HL-60 (cell line): ENCODE measurements around the gene RASSF7.

ENCODE experiments used
- DNase-seq, 2 experiments: peaks; one replicate each; pipeline ENCODE4 v3.0.0-alpha.2; 2010 to 2020; ENCODE audit warnings: low read depth in 1 of 2, low spot score in 1 of 2
- H3K27ac ChIP-seq: fragments of 250-450 bp; sonication (Bioruptor Pico); replicated peaks from 2 replicates; pipeline ENCODE4 v1.5.1; 2020; ENCODE audit warnings: mild to moderate bottlenecking, moderate library complexity
- H3K27me3 ChIP-seq: fragments of 250-450 bp; sonication (Bioruptor Pico); 2 replicates; pipeline ENCODE4 v1.5.1; 2021; ENCODE audit warnings: mild to moderate bottlenecking, moderate library complexity; ENCODE audit not compliant: insufficient read depth, poor library complexity, severe bottlenecking
- H3K4me3 ChIP-seq: replicated peaks from 2 replicates; pipeline ENCODE4 v1.5.1; 2011; ENCODE audit warnings: mild to moderate bottlenecking, control low read depth, low read length; ENCODE audit not compliant: insufficient read depth
- GABPA ChIP-seq: IDR thresholded peaks from 2 replicates; pipeline ENCODE4 v1.6.1; 2012; ENCODE audit warnings: low read depth
- POLR2AphosphoS5 ChIP-seq: IDR thresholded peaks from 2 replicates; pipeline ENCODE4 v1.6.1; 2012; ENCODE audit warnings: low read depth
- REST ChIP-seq: IDR thresholded peaks from 2 replicates; pipeline ENCODE4 v1.6.1; 2012; ENCODE audit warnings: low read depth; ENCODE audit not compliant: insufficient replicate concordance
- SPI1 ChIP-seq: IDR thresholded peaks from 2 replicates; pipeline ENCODE4 v1.6.1; 2012; ENCODE audit warnings: low read depth, mild to moderate bottlenecking, borderline replicate concordance
- TF ChIP-seq, protein P1 (sequence below): IDR thresholded peaks from one replicate; pipeline ENCODE4 v1.5.1; 2011; ENCODE audit warnings: low read length, control low read depth, inconsistent platforms; ENCODE audit not compliant: insufficient read depth

Gene RASSF7

DNA sequence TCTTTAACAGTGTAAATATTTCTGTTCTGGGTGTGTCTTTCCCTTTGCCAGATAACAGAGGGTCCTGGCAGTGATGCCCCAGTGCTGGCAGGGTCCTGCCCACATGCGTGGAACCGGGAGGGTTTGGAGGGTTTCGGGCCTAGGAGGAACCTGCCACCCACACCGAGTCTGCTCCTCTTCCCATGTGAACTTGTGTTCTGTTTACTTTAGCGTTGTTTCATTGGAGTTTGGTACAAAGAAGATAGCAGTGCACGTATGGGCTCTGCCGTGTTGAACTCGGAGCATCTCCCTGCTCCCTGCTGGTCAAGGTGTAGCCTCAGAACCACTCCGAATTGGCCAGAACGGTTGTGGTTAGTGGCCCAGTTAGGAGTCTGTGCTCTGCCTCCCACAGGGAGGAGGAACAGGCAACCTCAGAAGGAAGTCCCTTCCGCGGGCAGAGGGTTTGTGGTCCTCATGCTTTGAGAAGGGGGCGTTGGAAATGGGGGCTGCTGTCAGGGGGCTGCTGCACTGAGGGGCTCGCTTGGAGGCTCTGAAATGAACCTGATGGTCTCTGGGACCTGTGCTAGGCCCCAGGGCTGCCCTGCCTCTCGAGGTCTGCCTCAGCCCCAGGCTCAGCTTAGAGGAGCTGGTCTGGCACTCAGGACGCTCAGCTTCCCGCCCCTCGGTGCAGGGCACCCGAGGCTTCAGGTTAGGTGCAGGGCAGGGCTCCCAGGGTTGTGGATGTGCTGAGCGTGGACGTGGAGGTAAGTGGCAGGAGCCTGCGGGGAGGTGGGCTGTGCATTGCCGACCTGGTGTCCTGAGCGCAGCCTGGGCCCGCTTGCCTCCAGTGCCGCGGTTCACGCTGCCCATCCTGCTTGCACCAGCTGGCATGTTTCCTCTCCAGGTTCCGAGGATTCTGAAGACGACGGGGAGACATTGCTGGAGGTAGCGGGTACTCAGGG lies 25.9 kb downstream of the RASSF7 start:
- H3K27ac ChIP-seq: peak overlapping the region; percentile 5; the same call in 1 of the 2 replicates
- no peak for DNase-seq
- no peaks in the 10 kb centered on the region for H3K27me3 ChIP-seq
- TF ChIP-seq SPI1 (0 out of 2 replicates have a peak, but pooled peaks have one; percentile 5), POLR2AphosphoS5 (no peak)
- TF ChIP-seq, protein P1, sequence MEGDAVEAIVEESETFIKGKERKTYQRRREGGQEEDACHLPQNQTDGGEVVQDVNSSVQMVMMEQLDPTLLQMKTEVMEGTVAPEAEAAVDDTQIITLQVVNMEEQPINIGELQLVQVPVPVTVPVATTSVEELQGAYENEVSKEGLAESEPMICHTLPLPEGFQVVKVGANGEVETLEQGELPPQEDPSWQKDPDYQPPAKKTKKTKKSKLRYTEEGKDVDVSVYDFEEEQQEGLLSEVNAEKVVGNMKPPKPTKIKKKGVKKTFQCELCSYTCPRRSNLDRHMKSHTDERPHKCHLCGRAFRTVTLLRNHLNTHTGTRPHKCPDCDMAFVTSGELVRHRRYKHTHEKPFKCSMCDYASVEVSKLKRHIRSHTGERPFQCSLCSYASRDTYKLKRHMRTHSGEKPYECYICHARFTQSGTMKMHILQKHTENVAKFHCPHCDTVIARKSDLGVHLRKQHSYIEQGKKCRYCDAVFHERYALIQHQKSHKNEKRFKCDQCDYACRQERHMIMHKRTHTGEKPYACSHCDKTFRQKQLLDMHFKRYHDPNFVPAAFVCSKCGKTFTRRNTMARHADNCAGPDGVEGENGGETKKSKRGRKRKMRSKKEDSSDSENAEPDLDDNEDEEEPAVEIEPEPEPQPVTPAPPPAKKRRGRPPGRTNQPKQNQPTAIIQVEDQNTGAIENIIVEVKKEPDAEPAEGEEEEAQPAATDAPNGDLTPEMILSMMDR: no peak
- no peak overlapping the region for H3K4me3 ChIP-seq

DNA sequence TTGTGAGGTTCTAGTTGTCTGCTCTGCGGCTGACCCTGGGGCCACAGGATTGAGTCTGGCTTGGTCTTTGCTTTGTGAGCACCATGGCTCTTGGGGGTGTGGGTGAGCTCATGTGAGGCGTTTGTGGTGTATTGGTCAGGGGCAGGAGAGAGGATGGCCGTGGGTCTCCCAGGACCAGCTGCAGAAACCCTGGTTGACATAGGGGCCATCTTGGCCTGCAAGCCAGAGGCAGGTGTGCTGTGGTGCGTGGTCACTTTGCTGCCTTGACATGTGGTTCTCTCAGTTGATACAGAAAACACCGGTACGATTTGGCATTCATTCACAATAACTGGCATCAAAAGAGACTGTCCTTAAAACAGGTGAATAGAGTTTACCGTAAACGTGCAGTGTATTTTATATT lies 26.8 kb downstream of the RASSF7 start:
- TF ChIP-seq GABPA (no peak), SPI1 (no peak), REST (no peak), POLR2AphosphoS5 (no peak)
- TF ChIP-seq, protein P1: no peak

DNA sequence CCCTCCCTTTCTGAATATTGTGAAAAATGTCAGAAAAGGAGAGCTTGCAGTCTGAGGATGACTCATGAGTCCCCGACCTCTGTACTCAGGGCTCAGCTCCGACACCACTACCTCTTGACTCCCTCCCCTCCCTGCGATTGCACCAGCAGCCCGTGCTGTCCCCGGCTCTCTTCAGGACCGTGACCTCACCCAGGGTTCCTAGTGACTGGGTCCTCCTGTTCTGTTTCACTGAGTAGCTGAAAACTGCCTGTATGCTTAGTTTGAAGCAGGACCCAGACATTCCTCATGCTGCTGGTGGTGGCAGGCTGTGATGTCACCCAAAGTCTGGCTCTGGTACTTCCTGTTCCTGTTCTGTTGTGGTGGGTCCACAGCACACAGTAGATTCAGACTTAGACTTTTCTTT lies 27.2 kb downstream of the RASSF7 start:
- Histone ChIP-seq H3K4me3 (no peak overlapping the region), H3K27me3 (no peaks in the 10 kb centered on the region), H3K27ac (peak overlapping the region; percentile 53)
- TF ChIP-seq SPI1 (peak; percentile 51; the same call in 1 of the 2 replicates), POLR2AphosphoS5 (no peak; the same call in 1 of the 2 replicates), GABPA (peak; percentile 66)
- peak; percentile 92 to 93 for DNase-seq

More for the DNA sequence above, 26.8 kb downstream of the RASSF7 start:
- H3K27me3 ChIP-seq: no peaks in the 10 kb centered on the region
- no peak overlapping the region for H3K4me3 ChIP-seq
- no peak for DNase-seq
- peak overlapping the region; percentile 33 for H3K27ac ChIP-seq

GRCh38 chr11:589798-590197 lies 29.0 kb downstream of the RASSF7 start:
- H3K4me3 ChIP-seq: no peak overlapping the region
- no peak for DNase-seq
- H3K27me3 ChIP-seq: no peaks in the 10 kb centered on the region
- TF ChIP-seq POLR2AphosphoS5 (no peak), SPI1 (no peak), REST (no peak), GABPA (no peak)
- TF ChIP-seq, protein P1: no peak
- no peak overlapping the region for H3K27ac ChIP-seq
